CD4-positive, alpha-beta T cell treated with Interleukin-21 for 1 hour (primary cell): ENCODE results near the gene ARMC10.
"Not testable (repeated sequence)": the region's sequence is repeated elsewhere in the genome, so short reads cannot be mapped to it uniquely, and the experiment has no call there.

Source experiments
- DNase-seq: peaks from one replicate; pipeline ENCODE4 v3.0.0-alpha.2; 2020

Gene ARMC10

GRCh38 chr7:103074519-103075336 is at the start of gene ARMC10, which contains the start of gene FBXL13:
ARMC10 (plus strand) TSS chr7:103075140; CDS start chr7:103075273, 133 bp downstream.
FBXL13 (minus strand) TSS chr7:103074796.
- peak; percentile 92 for DNase-seq

- DNase-seq, result peak; percentile 3
These were observed 49.6 kb upstream of the ARMC10 start for GRCh38 chr7:103025341-103025740.

- DNase-seq, result no peak
These were observed 43.9 kb upstream of the ARMC10 start for GRCh38 chr7:103031024-103031423.

GRCh38 chr7:103031781-103032180 is 43.2 kb upstream of the ARMC10 start:
- no peak for DNase-seq

GRCh38 chr7:103034318-103034717 is 40.6 kb upstream of the ARMC10 start:
- not testable (repeated sequence) for DNase-seq

- no peak for DNase-seq
These were observed 37.5 kb upstream of the ARMC10 start for GRCh38 chr7:103037476-103037822.

- DNase-seq, result not testable (repeated sequence)
These were observed 36.9 kb upstream of the ARMC10 start for GRCh38 chr7:103037823-103038739.

- not testable (repeated sequence) for DNase-seq
These were observed 33.1 kb upstream of the ARMC10 start for GRCh38 chr7:103041815-103042214.

GRCh38 chr7:103048833-103049232 is 26.1 kb upstream of the ARMC10 start:
- no peak for DNase-seq

- no peak for DNase-seq
These were observed 23.4 kb upstream of the ARMC10 start for GRCh38 chr7:103051519-103051918.

- not testable (repeated sequence) for DNase-seq
These were observed 18.9 kb upstream of the ARMC10 start for GRCh38 chr7:103056006-103056405.

- DNase-seq, result no peak
These were observed 16.8 kb upstream of the ARMC10 start for GRCh38 chr7:103058122-103058521.

GRCh38 chr7:103059471-103059870 is 15.5 kb upstream of the ARMC10 start:
- no peak for DNase-seq

- no peak for DNase-seq
These were observed 11.0 kb upstream of the ARMC10 start for GRCh38 chr7:103063895-103064294.

- peak; percentile 36 for DNase-seq
These were observed 9.3 kb upstream of the ARMC10 start for GRCh38 chr7:103065667-103066066.

GRCh38 chr7:103068414-103069403 is 6.2 kb upstream of the ARMC10 start:
- DNase-seq, result no peak

GRCh38 chr7:103071000-103071399 is 3.9 kb upstream of the ARMC10 start:
- no peak for DNase-seq

GRCh38 chr7:103073989-103074518 is 886 bp upstream of the ARMC10 start:
- DNase-seq, result peak; percentile 2

GRCh38 chr7:103075337-103075918 is 488 bp downstream of the ARMC10 start:
- DNase-seq, result peak; percentile 71

GRCh38 chr7:103076764-103077163 is 1.8 kb downstream of the ARMC10 start:
- DNase-seq, result no peak

GRCh38 chr7:103077318-103077717 is 2.4 kb downstream of the ARMC10 start:
- no peak for DNase-seq

GRCh38 chr7:103078226-103078625 is 3.3 kb downstream of the ARMC10 start:
- not testable (repeated sequence) for DNase-seq
